ENCODE data around the gene TCERG1.
"Not testable (repeated sequence)": the region's sequence is repeated elsewhere in the genome, so short reads cannot be mapped to it uniquely, and the experiment has no call there.

Gene TCERG1

DNA sequence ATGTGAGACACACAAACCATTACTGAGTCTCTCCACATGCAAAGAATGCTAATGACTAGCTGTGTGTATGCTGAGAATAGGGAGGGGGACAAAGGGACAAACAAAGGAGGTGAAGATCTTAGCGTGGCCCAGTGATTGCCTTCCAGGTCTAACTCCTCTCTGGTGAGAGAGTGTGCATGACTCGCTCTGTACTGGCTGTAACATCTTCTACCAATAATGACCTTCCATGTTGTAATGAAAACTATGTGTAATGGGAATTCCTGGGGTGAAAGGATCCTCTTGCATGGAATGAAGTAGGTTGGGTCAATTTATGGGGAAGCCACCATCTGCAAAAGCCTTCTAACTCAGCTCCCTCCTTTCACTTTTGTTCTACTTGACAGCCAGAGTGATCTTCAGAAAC, 93.3 kb downstream of the TCERG1 start:
- no peaks in the 10 kb centered on the region for H3K4me1 ChIP-seq (ENCODE audit: control insufficient read depth, insufficient read depth, low read length)
- no peak overlapping the region for H3K4me3 ChIP-seq (ENCODE audit: low read length in 2 of 2)
- H3K27ac ChIP-seq (ENCODE audit: low read length), result no peak overlapping the region
- H3K27me3 ChIP-seq (ENCODE audit: control insufficient read depth in 1 of 2, insufficient read depth in 2 of 2, low read length in 2 of 2), result peaks cover 0 to 4% of the 10 kb centered on the region in 2 donors
- no peak overlapping the region for H3K9ac ChIP-seq (ENCODE audit: low read length in 2 of 2)
- H3K9me3 ChIP-seq (ENCODE audit: control insufficient read depth in 2 of 2, low read length in 2 of 2), result no peaks in the 10 kb centered on the region
- no peaks in the 10 kb centered on the region for H3K36me3 ChIP-seq (ENCODE audit: control insufficient read depth in 2 of 2, insufficient read depth in 2 of 2, low read length in 2 of 2)

DNA sequence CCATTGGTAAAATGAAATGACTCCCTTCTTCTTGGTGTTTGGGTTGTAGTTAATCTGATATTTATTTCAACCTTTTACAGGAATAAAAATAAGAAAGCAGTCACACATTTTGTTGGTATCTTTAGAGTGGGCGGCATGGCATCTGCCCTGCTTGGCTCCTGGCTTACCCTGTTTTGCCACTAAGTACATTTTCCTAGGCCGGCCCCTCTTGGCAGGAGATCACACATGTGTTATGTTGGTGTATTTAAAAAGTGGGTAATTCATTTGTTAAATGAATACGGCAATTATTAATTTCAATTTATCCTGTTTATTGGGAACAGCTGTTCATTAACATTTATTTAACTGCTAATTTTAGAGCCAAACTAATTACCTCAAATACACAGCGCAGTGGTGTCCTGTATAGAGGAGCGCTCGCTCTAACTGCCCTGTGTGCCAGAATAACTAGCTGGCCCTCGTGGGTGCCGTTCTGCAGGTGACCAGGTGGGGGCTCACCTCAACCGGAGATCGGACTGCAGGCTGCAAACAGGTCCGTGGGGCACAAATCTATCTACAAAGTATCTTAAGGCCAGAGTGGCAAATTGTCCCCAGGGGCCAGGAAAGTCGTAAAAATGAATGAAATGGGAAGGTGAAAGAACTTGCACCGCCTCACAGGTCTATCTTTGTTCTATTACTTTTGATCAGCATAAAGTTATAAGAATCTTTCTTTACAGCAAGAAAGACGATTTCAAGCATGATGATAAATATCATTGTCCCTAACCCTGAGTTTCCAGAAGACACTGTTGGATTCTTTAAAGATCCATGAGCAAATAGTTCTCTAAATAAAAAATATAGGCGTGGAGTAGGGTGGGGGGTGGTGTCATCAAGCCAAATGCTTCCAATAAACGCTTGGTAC, 95.1 kb downstream of the TCERG1 start:
- H3K9me3 ChIP-seq (ENCODE audit: control insufficient read depth in 2 of 2, low read length in 2 of 2), result no peaks in the 10 kb centered on the region
- H3K9ac ChIP-seq (ENCODE audit: low read length in 2 of 2), result no peak overlapping the region
- no peaks in the 10 kb centered on the region for H3K36me3 ChIP-seq (ENCODE audit: control insufficient read depth in 2 of 2, insufficient read depth in 2 of 2, low read length in 2 of 2)
- peaks cover 0 to 4% of the 10 kb centered on the region in 2 donors for H3K27me3 ChIP-seq (ENCODE audit: control insufficient read depth in 1 of 2, insufficient read depth in 2 of 2, low read length in 2 of 2)
- H3K4me1 ChIP-seq (ENCODE audit: control insufficient read depth, insufficient read depth, low read length), result no peaks in the 10 kb centered on the region
- no peak overlapping the region for H3K27ac ChIP-seq (ENCODE audit: low read length)
- H3K4me3 ChIP-seq (ENCODE audit: low read length in 2 of 2), result no peak overlapping the region

DNA sequence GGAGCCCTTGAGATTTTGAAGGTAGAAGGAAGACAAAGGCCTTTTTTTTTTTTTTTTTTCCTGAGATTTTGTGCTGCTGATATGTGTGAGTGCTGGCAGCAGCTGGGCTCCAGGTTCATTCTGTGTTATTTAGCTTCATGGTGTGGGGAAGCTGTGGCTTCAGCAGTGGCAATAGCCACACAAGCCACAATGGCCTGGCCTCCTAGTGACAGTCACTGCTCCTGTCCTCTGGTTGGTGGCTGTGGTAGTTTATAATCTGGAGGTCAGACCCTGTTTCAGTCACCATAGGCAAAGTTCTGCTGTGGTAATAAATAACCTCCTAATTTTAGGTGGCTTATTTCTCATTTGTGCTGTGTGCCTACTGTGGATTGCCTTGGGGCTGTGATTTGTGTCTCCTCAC, 97.1 kb downstream of the TCERG1 start:
- Histone ChIP-seq H3K9ac (ENCODE audit: low read length in 2 of 2) (no peak overlapping the region), H3K9me3 (ENCODE audit: control insufficient read depth in 2 of 2, low read length in 2 of 2) (no peaks in the 10 kb centered on the region), H3K4me1 (ENCODE audit: control insufficient read depth, insufficient read depth, low read length) (no peaks in the 10 kb centered on the region), H3K27me3 (ENCODE audit: control insufficient read depth in 1 of 2, insufficient read depth in 2 of 2, low read length in 2 of 2) (peaks cover 0 to 2% of the 10 kb centered on the region in 2 donors), H3K4me3 (ENCODE audit: low read length in 2 of 2) (no peak overlapping the region), H3K36me3 (ENCODE audit: control insufficient read depth in 2 of 2, insufficient read depth in 2 of 2, low read length in 2 of 2) (no peaks in the 10 kb centered on the region), H3K27ac (ENCODE audit: low read length) (no peak overlapping the region)

DNA sequence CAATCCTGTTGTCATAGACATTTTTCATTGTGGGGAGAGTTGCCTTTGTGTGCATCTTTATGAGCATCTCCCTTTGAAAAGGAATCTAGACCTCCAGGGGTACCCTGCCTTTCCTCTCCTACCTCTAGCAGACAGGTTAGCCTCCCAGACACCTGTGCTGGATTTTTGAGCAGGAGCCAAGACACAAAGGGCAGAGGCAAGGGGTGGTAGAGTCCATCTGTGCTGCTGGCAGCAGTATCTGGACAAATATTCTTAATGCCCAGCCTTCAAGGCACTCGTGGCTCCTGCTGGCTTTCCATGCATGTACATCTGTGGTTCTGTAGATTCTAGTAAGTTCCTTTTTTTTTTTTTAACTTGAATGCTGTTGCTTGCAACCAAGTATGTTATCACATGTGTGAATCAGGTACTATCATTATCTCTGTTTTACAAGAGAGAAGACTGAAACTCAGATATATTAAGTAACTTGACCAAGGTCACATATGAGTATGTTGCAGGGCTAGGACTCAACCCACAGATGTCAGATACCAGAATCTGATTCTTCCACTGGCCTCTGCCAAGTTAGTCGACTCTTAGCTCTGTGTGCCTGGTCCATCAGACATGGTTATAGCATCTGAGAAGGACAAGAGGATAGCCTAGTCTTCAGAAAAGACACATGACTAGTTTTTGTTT, 101.8 kb downstream of the TCERG1 start:
- H3K27ac ChIP-seq (ENCODE audit: low read length), result no peak overlapping the region

DNA sequence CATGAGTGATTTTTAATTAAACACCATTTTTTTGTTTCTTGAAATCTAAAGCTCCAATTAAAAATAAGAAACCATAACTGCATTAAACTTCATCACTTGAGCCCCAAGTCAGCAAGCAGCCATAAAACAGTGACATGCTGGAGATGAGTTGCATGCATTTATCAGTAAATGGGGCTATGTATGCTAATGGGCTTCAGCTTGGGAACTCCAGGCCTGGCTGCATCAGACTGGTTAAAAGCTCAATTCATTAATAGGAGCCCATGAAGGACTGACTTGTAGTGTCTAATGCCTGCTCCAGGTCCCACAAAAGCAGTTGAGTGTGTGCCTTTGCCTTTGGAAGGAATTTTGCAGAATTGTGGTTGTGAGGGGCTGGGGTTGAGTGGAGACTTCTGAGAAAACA, 102.5 kb downstream of the TCERG1 start:
- H3K27ac ChIP-seq (ENCODE audit: low read length), result no peak overlapping the region
- no peak overlapping the region for H3K9ac ChIP-seq (ENCODE audit: low read length in 2 of 2)
- no peaks in the 10 kb centered on the region for H3K36me3 ChIP-seq (ENCODE audit: control insufficient read depth in 2 of 2, insufficient read depth in 2 of 2, low read length in 2 of 2)
- peaks cover 0 to 2% of the 10 kb centered on the region in 2 donors for H3K27me3 ChIP-seq (ENCODE audit: control insufficient read depth in 1 of 2, insufficient read depth in 2 of 2, low read length in 2 of 2)
- no peaks in the 10 kb centered on the region for H3K9me3 ChIP-seq (ENCODE audit: control insufficient read depth in 2 of 2, low read length in 2 of 2)
- H3K4me3 ChIP-seq (ENCODE audit: low read length in 2 of 2), result no peak overlapping the region
- no peaks in the 10 kb centered on the region for H3K4me1 ChIP-seq (ENCODE audit: control insufficient read depth, insufficient read depth, low read length)

More for the DNA sequence above, 101.8 kb downstream of the TCERG1 start:
- H3K9me3 ChIP-seq (ENCODE audit: control insufficient read depth in 2 of 2, low read length in 2 of 2), result no peaks in the 10 kb centered on the region
- H3K4me1 ChIP-seq (ENCODE audit: control insufficient read depth, insufficient read depth, low read length), result no peaks in the 10 kb centered on the region
- no peak overlapping the region for H3K4me3 ChIP-seq (ENCODE audit: low read length in 2 of 2)
- peaks cover 0 to 2% of the 10 kb centered on the region in 2 donors for H3K27me3 ChIP-seq (ENCODE audit: control insufficient read depth in 1 of 2, insufficient read depth in 2 of 2, low read length in 2 of 2)
- no peak overlapping the region for H3K9ac ChIP-seq (ENCODE audit: low read length in 2 of 2)
- H3K36me3 ChIP-seq (ENCODE audit: control insufficient read depth in 2 of 2, insufficient read depth in 2 of 2, low read length in 2 of 2), result no peaks in the 10 kb centered on the region

DNA sequence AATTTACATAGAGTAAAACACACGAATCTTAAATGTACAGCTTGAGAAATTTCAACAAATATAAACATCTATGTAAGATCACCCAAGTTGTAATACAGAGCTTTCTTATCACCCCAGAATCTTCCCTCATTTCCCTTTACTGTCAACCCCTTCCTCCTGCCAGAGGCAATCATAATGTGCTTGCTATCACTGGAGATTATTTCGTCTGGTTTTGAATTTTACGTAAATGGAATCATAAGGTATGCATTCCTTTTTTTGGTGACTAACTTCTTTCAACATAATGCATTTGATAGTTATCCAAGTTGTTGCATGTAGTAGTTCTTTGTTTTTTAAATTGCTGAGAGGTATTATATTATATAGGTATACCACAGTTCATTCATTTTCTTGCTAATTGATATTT, 106.3 kb downstream of the TCERG1 start:
- no peaks in the 10 kb centered on the region for H3K27me3 ChIP-seq (ENCODE audit: control insufficient read depth in 1 of 2, insufficient read depth in 2 of 2, low read length in 2 of 2)
- no peaks in the 10 kb centered on the region for H3K4me1 ChIP-seq (ENCODE audit: control insufficient read depth, insufficient read depth, low read length)
- H3K36me3 ChIP-seq (ENCODE audit: control insufficient read depth in 2 of 2, insufficient read depth in 2 of 2, low read length in 2 of 2), result no peaks in the 10 kb centered on the region
- H3K4me3 ChIP-seq (ENCODE audit: low read length in 2 of 2), result no peak overlapping the region
- no peak overlapping the region for H3K27ac ChIP-seq (ENCODE audit: low read length)
- H3K9me3 ChIP-seq (ENCODE audit: control insufficient read depth in 2 of 2, low read length in 2 of 2), result no peaks in the 10 kb centered on the region
- no peak overlapping the region for H3K9ac ChIP-seq (ENCODE audit: low read length in 2 of 2)

DNA sequence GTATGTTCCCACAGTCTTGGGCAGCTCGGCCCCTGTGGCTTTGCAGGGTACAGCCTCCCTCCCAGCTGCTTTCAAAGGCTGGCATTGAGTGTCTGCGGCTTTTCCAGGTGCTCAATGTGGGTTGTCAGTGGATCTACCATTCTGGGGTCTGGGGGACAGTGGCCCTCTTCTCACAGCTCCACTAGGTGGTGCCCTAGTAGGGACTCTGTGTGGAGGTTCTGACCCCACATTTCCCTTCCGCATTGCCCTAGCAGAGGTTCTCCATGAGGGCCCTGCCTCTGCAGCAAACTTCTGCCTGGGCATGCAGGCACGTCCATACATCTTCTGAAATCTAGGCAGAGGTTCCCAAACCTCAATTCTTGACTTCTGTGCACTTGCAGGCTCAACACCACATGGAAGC, 109.8 kb downstream of the TCERG1 start:
- not testable (repeated sequence) for H3K27me3 ChIP-seq (ENCODE audit: control insufficient read depth in 1 of 2, insufficient read depth in 2 of 2, low read length in 2 of 2); H3K4me3 ChIP-seq (ENCODE audit: low read length in 2 of 2); H3K9ac ChIP-seq (ENCODE audit: low read length in 2 of 2); H3K4me1 ChIP-seq (ENCODE audit: control insufficient read depth, insufficient read depth, low read length); H3K36me3 ChIP-seq (ENCODE audit: control insufficient read depth in 2 of 2, insufficient read depth in 2 of 2, low read length in 2 of 2); H3K27ac ChIP-seq (ENCODE audit: low read length); H3K9me3 ChIP-seq (ENCODE audit: control insufficient read depth in 2 of 2, low read length in 2 of 2)

DNA sequence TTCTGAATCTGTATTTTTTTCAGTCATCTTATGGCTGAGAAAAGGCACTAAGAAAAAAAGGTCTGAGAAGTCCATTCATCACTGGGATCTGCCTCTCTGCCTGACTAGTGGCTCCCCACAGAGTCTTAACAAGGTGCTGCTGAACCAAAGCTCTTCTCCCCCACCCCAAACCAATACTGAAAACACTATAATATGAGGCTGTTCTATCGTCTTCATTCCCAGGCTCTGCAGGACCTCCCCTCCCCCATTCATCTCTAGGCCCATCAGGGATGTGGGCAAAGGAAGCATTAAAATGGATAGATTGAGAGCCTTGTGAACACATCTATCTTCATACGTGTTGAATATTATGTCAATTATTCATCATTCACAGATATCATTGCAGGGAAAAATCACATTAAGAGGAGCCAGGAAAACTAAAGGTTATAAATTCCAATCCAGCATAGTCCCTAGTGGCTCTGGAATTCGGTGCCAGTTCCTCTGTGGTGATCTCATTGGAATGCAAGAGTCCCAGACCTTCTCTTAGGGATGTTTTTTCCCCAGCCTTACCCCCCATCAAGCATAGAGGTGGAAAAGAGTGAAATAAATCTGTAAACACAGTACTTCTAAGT, 113.2 kb downstream of the TCERG1 start:
- no peaks in the 10 kb centered on the region for H3K9me3 ChIP-seq (ENCODE audit: control insufficient read depth in 2 of 2, low read length in 2 of 2)
- no peak overlapping the region for H3K4me3 ChIP-seq (ENCODE audit: low read length in 2 of 2)
- no peaks in the 10 kb centered on the region for H3K27me3 ChIP-seq (ENCODE audit: control insufficient read depth in 1 of 2, insufficient read depth in 2 of 2, low read length in 2 of 2)
- H3K9ac ChIP-seq (ENCODE audit: low read length in 2 of 2), result no peak overlapping the region
- H3K4me1 ChIP-seq (ENCODE audit: control insufficient read depth, insufficient read depth, low read length), result no peaks in the 10 kb centered on the region
- H3K27ac ChIP-seq (ENCODE audit: low read length), result no peak overlapping the region
- no peaks in the 10 kb centered on the region for H3K36me3 ChIP-seq (ENCODE audit: control insufficient read depth in 2 of 2, insufficient read depth in 2 of 2, low read length in 2 of 2)

All from stomach smooth muscle (tissue), 2 donors.